H1 (cell line): ENCODE data around the gene NPTX1. TPM values are rescaled to one million over a fixed set of nuclear protein-coding genes. Genes with fewer than 3 reads are reported as not detected.

Experiments used
- CTCF ChIA-PET: fragments of 300-600 bp; sonication (Branson Sonifier 250); formaldehyde crosslinking; loops from one replicate; lab custom pipeline; 2021; ENCODE audit not compliant: partially characterized antibody; lab: Charles Lee
- POLR2A ChIA-PET: fragments of 300-600 bp; sonication (Branson Sonifier 250); formaldehyde crosslinking; loops from one replicate; lab custom pipeline; 2021; ENCODE audit warnings: inconsistent platforms; ENCODE audit not compliant: partially characterized antibody; lab: Charles Lee
- DNase-seq, 2 experiments: peaks; one replicate each; pipeline versions ENCODE4 v3.0.0 to v3.0.0-alpha.2; 2010 to 2022; ENCODE audit warnings: low spot score in 2 of 2, low read depth in 1 of 2, mixed read lengths in 1 of 2
- FAIRE-seq: peaks from 2 replicates; lab custom pipeline; 2011; peaks lifted over from hg19 to GRCh38; lab: Jason Lieb, UNC
- H2AFZ ChIP-seq: 2 replicates; pipeline ENCODE4 v1.8.1; 2012; ENCODE audit warnings: low read length, inconsistent platforms
- H2AK5ac ChIP-seq: 2 replicates; pipeline ENCODE4 v1.6.1; 2013; ENCODE audit warnings: low read depth, low read length
- H2BK120ac ChIP-seq: replicated peaks from 2 replicates; pipeline ENCODE3; 2013; ENCODE audit warnings: low read depth, low read length, inconsistent platforms
- H2BK12ac ChIP-seq: 2 replicates; pipeline ENCODE4 v1.6.1; 2013; ENCODE audit warnings: low read depth, low read length
- H2BK15ac ChIP-seq: 2 replicates; pipeline ENCODE4 v1.6.1; 2013; ENCODE audit warnings: low read length
- H2BK20ac ChIP-seq: 2 replicates; pipeline ENCODE4 v1.6.1; 2013; ENCODE audit warnings: low read length
- H2BK5ac ChIP-seq: 2 replicates; pipeline ENCODE4 v1.6.1; 2013; ENCODE audit warnings: low read depth, low read length
- H3K14ac ChIP-seq: 2 replicates; pipeline ENCODE4 v1.6.1; 2013; ENCODE audit warnings: inconsistent platforms; ENCODE audit not compliant: insufficient read length
- H3K18ac ChIP-seq: 2 replicates; pipeline ENCODE4 v1.6.1; 2013; ENCODE audit warnings: low read length; ENCODE audit errors: extremely low read depth
- H3K23ac ChIP-seq: 2 replicates; pipeline ENCODE4 v1.6.1; 2013; ENCODE audit warnings: inconsistent platforms; ENCODE audit not compliant: insufficient read length
- H3K23me2 ChIP-seq: 2 replicates; pipeline ENCODE4 v1.6.1; 2013; ENCODE audit warnings: low read depth, low read length
- H3K27ac ChIP-seq: 2 replicates; pipeline ENCODE4 v1.6.1; 2011; ENCODE audit warnings: low read depth, low read length, inconsistent platforms
- H3K27me3 ChIP-seq, 4 experiments: replicated peaks in 1 of 4; 1 replicate in 1 of 4; 2 replicates in 3 of 4; pipeline versions ENCODE4 v1.6.1 to v1.8.1; 2011 to 2013; ENCODE audit warnings: low read length in 3 of 4, mild to moderate bottlenecking in 3 of 4, inconsistent platforms in 2 of 4, mixed read lengths in 2 of 4, moderate library complexity in 1 of 4; ENCODE audit not compliant: control insufficient read depth in 3 of 4, insufficient read depth in 3 of 4; ENCODE audit errors: extremely low read depth in 1 of 4
- H3K36me3 ChIP-seq, 4 experiments: 2 replicates each; pipeline versions ENCODE4 v1.6.1 to v1.8.1; 2011 to 2013; ENCODE audit warnings: mild to moderate bottlenecking in 4 of 4, low read length in 3 of 4, moderate library complexity in 2 of 4, control low read depth in 1 of 4, inconsistent platforms in 1 of 4; ENCODE audit not compliant: insufficient read depth in 4 of 4, control insufficient read depth in 2 of 4
- H3K4ac ChIP-seq: replicated peaks from 2 replicates; pipeline ENCODE3; 2013; ENCODE audit warnings: low read length, low read depth, mixed read lengths, inconsistent platforms; ENCODE audit not compliant: insufficient read length
- H3K4me1 ChIP-seq, 4 experiments: replicated peaks in 1 of 4; 1 replicate in 1 of 4; 2 replicates in 3 of 4; pipeline versions ENCODE4 v1.6.1 to v1.8.1; 2011 to 2013; ENCODE audit warnings: low read length in 3 of 4, inconsistent platforms in 2 of 4, mixed read lengths in 1 of 4; ENCODE audit not compliant: insufficient read depth in 4 of 4, control insufficient read depth in 3 of 4
- H3K4me2 ChIP-seq, 2 experiments: 2 replicates each; pipeline versions ENCODE4 v1.6.1 to v1.8.1; 2011 to 2013; ENCODE audit warnings: low read depth in 2 of 2, low read length in 2 of 2, control low read depth in 1 of 2, inconsistent platforms in 1 of 2, mild to moderate bottlenecking in 1 of 2; ENCODE audit not compliant: insufficient read depth in 1 of 2
- H3K4me3 ChIP-seq, 4 experiments: fragments of 200-600, 300-600 bp in 1 of 4; sonication (generic), shearing (Covaris generic), sonication (Bioruptor Twin) in 1 of 4; 2 replicates each; pipeline versions ENCODE4 v1.5.1 to v1.8.1; 2011 to 2016; ENCODE audit warnings: low read length in 4 of 4, low read depth in 3 of 4, control low read depth in 2 of 4, inconsistent platforms in 2 of 4, mild to moderate bottlenecking in 2 of 4, mixed read lengths in 1 of 4, moderate library complexity in 1 of 4; ENCODE audit not compliant: insufficient read depth in 2 of 4; ENCODE audit errors: extremely low read depth in 1 of 4
- H3K56ac ChIP-seq: replicated peaks from 2 replicates; pipeline ENCODE3; 2013; ENCODE audit warnings: low read depth, mild to moderate bottlenecking, mixed read lengths, low read length, inconsistent platforms; ENCODE audit not compliant: insufficient read length
- H3K79me1 ChIP-seq: 2 replicates; pipeline ENCODE4 v1.6.1; 2013; ENCODE audit warnings: low read depth, low read length, control low read depth
- H3K79me2 ChIP-seq, 2 experiments: 2 replicates each; pipeline versions ENCODE4 v1.6.1 to v1.8.1; 2012 to 2013; ENCODE audit warnings: low read length in 2 of 2, mild to moderate bottlenecking in 2 of 2, inconsistent platforms in 1 of 2; ENCODE audit not compliant: insufficient read depth in 2 of 2, control insufficient read depth in 1 of 2
- H3K9ac ChIP-seq, 4 experiments: replicated peaks in 1 of 4; 1 replicate in 1 of 4; 2 replicates in 3 of 4; pipeline versions ENCODE4 v1.6.1 to v1.8.1; 2011 to 2013; ENCODE audit warnings: low read depth in 3 of 4, low read length in 3 of 4, control low read depth in 2 of 4, mild to moderate bottlenecking in 2 of 4, moderate library complexity in 2 of 4, inconsistent platforms in 1 of 4; ENCODE audit errors: extremely low read depth in 1 of 4
- H3K9me3 ChIP-seq, 2 experiments: 2 replicates each; pipeline versions ENCODE4 v1.6.1 to v1.8.1; 2012 to 2013; ENCODE audit warnings: mild to moderate bottlenecking in 2 of 2, moderate library complexity in 2 of 2, control low read depth in 1 of 2, inconsistent platforms in 1 of 2, low read depth in 1 of 2, low read length in 1 of 2, mixed read lengths in 1 of 2; ENCODE audit not compliant: insufficient read depth in 2 of 2
- H4K20me1 ChIP-seq, 2 experiments: replicated peaks in 1 of 2; 2 replicates each; pipeline versions ENCODE3 to v1.8.1; 2011 to 2013; ENCODE audit warnings: inconsistent platforms in 2 of 2, low read length in 2 of 2, mild to moderate bottlenecking in 1 of 2; ENCODE audit not compliant: insufficient read depth in 2 of 2, control insufficient read depth in 1 of 2
- H4K5ac ChIP-seq: 2 replicates; pipeline ENCODE4 v1.6.1; 2013; ENCODE audit warnings: low read length, low read depth, mixed read lengths, inconsistent platforms; ENCODE audit not compliant: insufficient read length
- H4K8ac ChIP-seq: 2 replicates; pipeline ENCODE4 v1.8.0; 2013; ENCODE audit warnings: mild to moderate bottlenecking, moderate library complexity, low read length, inconsistent platforms; ENCODE audit not compliant: insufficient read depth; ENCODE audit errors: extremely low read depth
- H4K91ac ChIP-seq: replicated peaks from 2 replicates; pipeline ENCODE3; 2013; ENCODE audit warnings: low read length, mixed read lengths, inconsistent platforms; ENCODE audit not compliant: insufficient read length
- BRCA1 ChIP-seq: IDR thresholded peaks from 2 replicates; pipeline ENCODE4 v1.6.1; 2012; ENCODE audit warnings: low read depth, low read length, improper control_type of control experiment
- CHD1 ChIP-seq: IDR thresholded peaks from 2 replicates; pipeline ENCODE4 v1.6.1; 2012; ENCODE audit warnings: low read depth, low read length, improper control_type of control experiment
- E2F6 ChIP-seq: IDR thresholded peaks from 2 replicates; pipeline ENCODE4 v1.6.1; 2012; ENCODE audit warnings: inconsistent platforms
- KDM5A ChIP-seq: fragments of 200-600 bp; IDR thresholded peaks from 2 replicates; pipeline ENCODE4 v1.7.1; 2012; ENCODE audit warnings: mild to moderate bottlenecking, low read length, inconsistent platforms, mixed read lengths
- SIX5 ChIP-seq: IDR thresholded peaks from 2 replicates; pipeline ENCODE4 v1.6.1; 2011; ENCODE audit warnings: mild to moderate bottlenecking, low read depth, low read length
- WGBS, 2 experiments: shearing (Covaris generic) in 1 of 2; methylation state at CpG; one replicate each; pipeline versions ENCODE4 v1.1.6 to v1.1.7; 2013 to 2015; ENCODE audit warnings: low lambda C conversion rate in 2 of 2, mixed read lengths in 2 of 2, inconsistent platforms in 1 of 2, low coverage in 1 of 2, missing lambda C conversion rate in 1 of 2; ENCODE audit not compliant: insufficient replicate concordance in 2 of 2, insufficient coverage in 1 of 2, insufficient read length in 1 of 2; ENCODE audit errors: extremely low coverage in 1 of 2, missing lambda C conversion rate in 1 of 2; 5-methylcytosine and 5-hydroxymethylcytosine counted together
- polyA plus RNA-seq, 7 experiments: library from polyadenylated mRNA; depleted of rRNA in 3 of 7; stranded (reverse) in 5 of 7; unstranded in 2 of 7; fragments of >200 nt in 5 of 7; fragments of 200-250 nt in 2 of 7; gene quantifications; 1 replicate in 5 of 7; 2 replicates in 1 of 7; 4 replicates in 1 of 7; pipeline versions ENCODE4 v1.2.1 to v1.2.3, GENCODE V29; 2011 to 2013; ENCODE audit warnings: missing spikeins in 2 of 7, mixed read lengths in 2 of 7
- total RNA-seq: library from RNA; stranded (reverse); fragmentation: NEBNext Ultra II Directional; extraction: Animal tissue kit (Norgen Biotek cat#: 25700); gene quantifications from 2 replicates; pipeline ENCODE4 v1.2.1, GENCODE V29; 2021

NPTX1 gene
- total and polyA plus RNA-seq, 2 of the 8 experiments (the other 6 are each of a cell fraction or from before 2014, with no cell fraction given) = 12.0 to 17.9 TPM

- Histone ChIP-seq H3K79me1 (no peaks in the 10 kb centered on the region), H3K14ac (no peak overlapping the region), H3K9me3 (no peaks in the 10 kb centered on the region), H2AK5ac (no peak overlapping the region), H2BK5ac (no peak overlapping the region), H4K8ac (no peak overlapping the region), H3K27me3 (peaks cover 0 to 2% (median 0%) of the 10 kb centered on the region in 4 experiments; a peak in 2 of 7 replicates), H3K23me2 (no peaks in the 10 kb centered on the region), H3K56ac (no peak overlapping the region), H3K27ac (no peak overlapping the region), H3K79me2 (no peaks in the 10 kb centered on the region), H2BK120ac (no peak overlapping the region), H3K4ac (no peak overlapping the region), H4K20me1 (peaks cover 0 to 2% of the 10 kb centered on the region in 2 experiments), H3K36me3 (no peaks in the 10 kb centered on the region; a peak in 1 of 8 replicates), H2BK15ac (no peak overlapping the region), H4K91ac (no peak overlapping the region), H4K5ac (no peak overlapping the region), H2BK20ac (no peak overlapping the region), H3K4me2 (no peak overlapping the region), H3K4me3 (no peak overlapping the region), H2BK12ac (no peak overlapping the region), H3K9ac (no peak overlapping the region), H2AFZ (no peak overlapping the region), H3K23ac (no peak overlapping the region), H3K4me1 (peaks cover 0 to 5% (median under 1%) of the 10 kb centered on the region in 4 experiments; a peak in 3 of 7 replicates), H3K18ac (no peak overlapping the region)
- FAIRE-seq = no peak
- WGBS, 2 experiments = 90% methylated on average over 15 of the region's 15 CpGs; no CpG with 5 or more reads in 1 of the 2 experiments
- POLR2A ChIA-PET = interaction anchor here (1.2 kb wide), 1 partner anchor 22 kb away, joined by 3 read pairs; no protein-coding TSS in a partner anchor
- no peak for DNase-seq
- CTCF ChIA-PET = interaction anchor here (1.5 to 1.6 kb wide), 3 partner anchors 76 to 144 kb away, joined by 3 to 4 read pairs (median 3); no protein-coding TSS in a partner anchor
- TF ChIP-seq BRCA1 (no peak), CHD1 (no peak), KDM5A (no peak), SIX5 (no peak), E2F6 (no peak)
Observed at GRCh38 chr17:80432350-80432955, 44.0 kb downstream of the NPTX1 start.
